ENCODE data around the gene FANK1.

The FANK1 gene, protein sequence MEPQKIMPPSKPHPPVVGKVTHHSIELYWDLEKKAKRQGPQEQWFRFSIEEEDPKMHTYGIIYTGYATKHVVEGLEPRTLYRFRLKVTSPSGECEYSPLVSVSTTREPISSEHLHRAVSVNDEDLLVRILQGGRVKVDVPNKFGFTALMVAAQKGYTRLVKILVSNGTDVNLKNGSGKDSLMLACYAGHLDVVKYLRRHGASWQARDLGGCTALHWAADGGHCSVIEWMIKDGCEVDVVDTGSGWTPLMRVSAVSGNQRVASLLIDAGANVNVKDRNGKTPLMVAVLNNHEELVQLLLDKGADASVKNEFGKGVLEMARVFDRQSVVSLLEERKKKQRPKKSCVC

DNA sequence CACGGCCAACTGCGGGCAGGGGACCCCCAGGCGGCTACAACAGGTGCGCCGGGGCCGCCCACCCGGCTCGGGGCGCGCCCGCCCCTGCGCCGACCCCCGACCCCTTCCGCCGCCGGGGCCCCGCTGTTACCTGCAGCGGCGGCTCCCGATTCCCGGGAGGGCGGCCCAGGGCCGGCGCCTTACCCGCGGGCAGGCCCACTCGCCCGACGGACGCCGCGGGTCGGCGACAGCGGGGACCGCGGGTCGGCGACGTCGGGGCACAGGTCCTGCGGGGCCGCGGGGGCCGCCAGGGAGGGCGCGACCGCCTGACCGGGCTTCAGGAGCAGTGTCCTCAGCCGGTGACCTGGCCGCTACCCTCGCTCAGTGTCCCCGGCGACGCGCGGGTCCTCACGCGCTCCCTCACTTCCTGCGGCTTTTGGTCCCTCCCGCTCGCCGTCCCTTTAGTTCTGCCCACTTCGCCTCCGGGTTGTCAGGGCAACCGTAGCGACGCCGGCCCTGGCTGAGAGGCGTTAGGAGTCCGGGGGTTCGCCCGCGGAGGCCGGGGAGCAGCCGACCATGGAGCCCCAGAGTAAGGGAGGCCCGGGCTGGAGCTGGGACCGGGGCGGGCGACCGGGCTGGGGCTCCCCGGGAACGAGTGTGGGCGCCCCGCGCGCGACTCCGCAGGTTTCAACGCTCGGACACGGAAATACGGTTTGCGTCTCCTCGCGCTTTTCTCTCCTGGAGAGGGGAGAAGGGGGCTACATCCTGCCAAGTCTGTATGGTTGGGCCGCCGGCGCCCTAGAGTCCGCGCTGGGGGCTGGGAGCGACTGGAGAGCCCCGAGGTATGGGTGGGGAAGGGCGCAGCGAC lies at the start of gene FANK1:
Gene FANK1 (plus strand): TSS at position 477 of the 847 bp plus-strand sequence. CDS start 79 bp downstream, at position 556.
- peak; percentile 57 for DNase-seq (ENCODE audit: low read depth)

DNA sequence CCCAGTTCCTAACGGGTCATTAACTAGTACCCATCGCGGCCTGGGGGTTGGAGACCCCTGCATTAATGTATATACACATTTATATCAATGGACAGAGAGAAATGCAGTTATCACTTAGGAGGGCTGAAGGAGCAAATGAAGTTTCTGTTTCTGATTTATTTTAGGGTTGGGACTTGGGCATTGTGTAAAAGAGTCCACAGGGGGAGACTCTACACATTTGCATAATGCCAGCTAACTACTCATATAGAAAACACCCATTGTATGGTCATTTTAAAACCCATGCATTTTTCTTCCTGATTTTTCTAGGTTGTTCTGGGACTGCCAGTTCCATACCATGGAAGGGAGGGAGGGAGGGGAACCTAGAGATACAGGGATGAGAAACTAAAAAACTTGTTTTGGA lies 49.5 kb upstream of the FANK1 start:
- no peak for DNase-seq (ENCODE audit: low read depth)

DNA sequence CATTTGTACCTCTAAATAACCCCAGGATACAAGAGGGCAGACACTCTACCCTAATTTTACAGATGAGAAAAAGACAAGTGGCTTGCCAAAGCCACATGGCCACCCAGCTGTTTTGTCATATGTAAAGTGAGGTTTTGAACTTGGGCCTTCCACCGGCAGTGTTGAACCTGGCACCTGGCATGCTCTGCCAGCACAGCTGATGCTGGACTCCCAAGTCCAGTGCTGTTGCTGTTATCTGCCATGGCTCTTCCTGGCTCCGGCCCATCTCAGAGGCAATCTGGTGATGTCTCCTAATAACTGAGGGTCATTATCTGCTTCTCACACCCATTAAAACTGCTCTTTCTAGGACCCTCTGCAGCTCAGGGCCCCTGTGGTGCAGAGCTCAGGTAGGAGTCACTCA lies 48.0 kb upstream of the FANK1 start:
- DNase-seq (ENCODE audit: low read depth) = no peak

DNA sequence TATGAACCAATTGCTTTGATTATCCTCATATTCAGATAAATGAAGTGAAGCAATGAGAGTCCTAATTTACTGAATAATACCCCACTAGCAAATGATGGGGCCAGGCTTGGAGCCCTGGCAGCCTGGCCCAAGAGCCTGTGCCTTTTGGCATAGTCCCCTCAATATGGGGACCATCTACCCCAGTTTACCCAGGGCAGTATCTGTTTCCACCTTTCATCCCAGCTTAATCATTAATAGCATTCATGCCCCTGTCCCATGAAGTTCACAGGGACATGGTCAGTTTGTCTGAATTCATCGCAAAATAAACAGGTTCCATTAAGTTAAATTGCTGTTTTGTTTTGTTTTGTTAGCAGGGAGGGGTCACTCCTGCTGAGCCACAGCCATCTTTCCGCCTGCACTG lies 47.5 kb upstream of the FANK1 start:
- DNase-seq (ENCODE audit: low read depth) = no peak

DNA sequence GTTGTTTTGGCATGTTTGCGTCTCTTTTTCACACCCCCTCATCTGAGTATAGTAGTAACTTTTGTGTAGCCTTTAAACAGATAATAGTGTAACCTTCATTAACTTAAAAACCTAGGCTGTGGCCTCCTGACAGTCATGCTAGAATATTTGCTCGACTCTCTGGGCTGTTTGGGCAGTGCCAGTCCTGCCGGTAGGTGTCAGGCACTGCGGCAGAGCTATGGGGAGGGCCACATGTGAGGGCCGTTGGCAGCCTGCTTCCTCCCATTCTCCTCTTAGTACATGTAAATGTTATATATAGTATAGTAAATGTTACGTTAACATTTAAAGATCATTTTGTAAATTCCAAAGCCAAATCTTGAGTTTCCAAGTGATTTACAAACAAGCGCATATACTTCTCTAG lies 46.9 kb upstream of the FANK1 start:
- no peak for DNase-seq (ENCODE audit: low read depth)

DNA sequence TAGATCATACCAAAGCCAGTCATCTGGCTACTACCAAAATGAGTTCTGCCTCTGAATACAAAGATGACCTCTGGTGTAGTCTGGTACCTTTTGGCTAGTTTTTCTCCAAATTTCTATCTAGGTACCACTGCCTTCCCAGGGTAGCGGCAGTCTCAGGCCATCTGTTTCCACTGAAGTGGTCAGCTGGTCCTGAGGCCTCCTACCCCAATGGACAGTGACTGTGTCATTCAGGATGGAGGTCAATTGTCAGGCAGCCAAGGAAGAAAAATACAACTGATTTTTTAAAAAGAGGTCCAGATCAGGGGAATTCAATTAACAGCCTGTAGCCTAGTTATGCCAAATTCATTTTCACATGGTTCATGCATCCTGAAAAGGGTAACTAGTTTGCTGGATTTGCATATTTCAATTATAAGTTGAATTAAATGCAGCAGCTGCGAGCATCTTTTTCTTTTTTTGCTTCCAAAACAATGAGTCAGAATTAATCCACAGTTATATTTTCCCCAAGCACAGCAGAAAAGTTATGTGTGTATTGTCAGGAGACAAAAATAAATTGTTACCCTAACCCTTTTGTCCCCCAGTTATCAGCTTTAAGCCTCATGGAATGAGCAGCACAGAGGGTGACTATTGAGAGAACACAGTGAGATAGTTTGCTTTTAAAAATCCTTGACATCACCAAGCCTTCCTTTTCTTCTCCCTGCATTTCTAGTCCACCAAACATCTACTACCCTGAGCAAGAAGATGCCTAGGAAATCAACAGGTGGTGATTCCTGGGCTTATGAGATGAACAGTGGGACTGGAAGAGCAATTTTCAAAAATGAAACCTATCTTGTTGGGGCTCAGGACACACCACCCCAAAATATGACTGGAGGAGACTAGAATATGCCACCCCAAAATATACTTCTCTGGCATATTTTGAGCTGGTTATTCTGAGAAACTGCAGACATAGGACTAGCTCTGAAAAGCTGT lies 45.3 kb upstream of the FANK1 start:
- no peak for DNase-seq (ENCODE audit: low read depth)

DNA sequence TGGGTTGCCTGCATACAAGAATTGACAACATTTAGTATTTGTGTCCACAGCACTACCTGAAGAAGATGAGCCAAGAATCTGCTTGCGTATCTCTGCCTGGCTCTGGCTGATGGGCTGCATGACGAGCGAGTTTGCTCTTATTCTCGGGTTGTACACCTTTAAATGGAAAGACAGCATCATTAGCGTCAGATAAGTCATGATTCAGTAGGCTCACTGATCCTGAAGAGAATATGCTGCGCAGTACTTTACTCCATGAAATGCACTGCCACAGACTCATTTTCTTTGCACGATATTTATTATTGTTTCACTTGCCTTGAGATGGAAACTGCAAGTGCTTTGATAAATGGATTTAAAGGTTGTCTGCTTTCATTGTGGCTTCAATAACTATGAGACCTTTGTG lies 43.9 kb upstream of the FANK1 start:
- DNase-seq (ENCODE audit: low read depth) = no peak

DNA sequence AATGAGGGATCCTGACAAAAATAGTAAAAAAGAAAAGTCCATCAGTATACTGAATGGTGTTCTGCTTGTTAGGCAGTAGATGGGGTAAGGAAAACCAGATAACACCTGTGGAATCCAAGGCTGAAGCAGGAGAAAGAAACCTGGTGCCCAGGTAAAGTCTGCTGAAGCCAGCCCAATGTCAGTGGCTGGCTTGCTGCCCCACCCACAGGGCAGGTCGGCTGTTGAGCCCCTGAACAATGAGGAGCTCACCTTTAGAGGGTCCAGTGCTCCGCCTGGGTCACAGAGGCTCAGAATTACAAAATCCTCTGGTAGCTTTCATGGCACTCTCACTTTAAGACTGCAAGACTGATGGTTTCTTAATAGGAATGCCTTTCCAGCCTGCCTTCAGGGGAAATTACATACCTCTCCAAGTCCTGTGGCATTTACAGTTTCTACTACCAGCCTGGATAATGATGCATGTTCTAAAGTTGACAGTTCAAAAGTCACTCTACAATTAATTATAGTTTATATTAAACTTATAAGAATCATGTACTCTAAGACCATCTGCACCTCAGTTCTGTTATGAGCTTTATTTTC lies 39.1 kb upstream of the FANK1 start:
- no peak for DNase-seq (ENCODE audit: low read depth)

DNA sequence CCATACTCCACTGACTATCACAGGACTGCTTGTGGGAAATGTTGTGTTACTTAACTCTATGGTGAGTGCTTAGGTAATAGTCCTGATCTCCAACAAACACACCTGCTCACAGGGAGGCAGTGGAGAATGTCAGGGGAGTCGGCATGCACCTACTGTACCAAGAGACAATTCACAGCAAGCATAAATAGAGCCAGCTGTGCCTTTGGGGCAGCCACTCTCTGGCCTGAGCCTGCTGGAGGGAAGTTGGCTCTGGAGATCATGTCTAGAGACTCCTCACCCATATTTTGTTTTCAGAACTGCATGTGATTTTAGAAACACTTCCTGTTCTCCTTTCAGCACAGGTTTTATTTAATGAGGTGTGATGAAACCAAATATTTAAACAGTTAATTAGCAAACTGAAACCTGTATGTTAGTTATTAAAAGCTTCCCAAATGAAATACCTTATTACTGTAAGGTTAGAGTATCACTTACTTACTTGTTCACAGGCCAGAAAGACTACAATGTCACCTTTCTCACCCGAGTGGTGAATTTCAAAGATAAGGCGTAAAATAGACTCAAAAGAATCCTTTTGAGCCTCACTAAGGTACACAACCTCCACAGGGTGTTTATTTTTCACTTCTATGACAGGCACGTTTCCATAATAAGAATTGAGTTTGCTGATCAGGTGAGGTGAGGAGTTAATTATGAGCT lies 37.1 kb upstream of the FANK1 start:
- DNase-seq (ENCODE audit: low read depth) = no peak

DNA sequence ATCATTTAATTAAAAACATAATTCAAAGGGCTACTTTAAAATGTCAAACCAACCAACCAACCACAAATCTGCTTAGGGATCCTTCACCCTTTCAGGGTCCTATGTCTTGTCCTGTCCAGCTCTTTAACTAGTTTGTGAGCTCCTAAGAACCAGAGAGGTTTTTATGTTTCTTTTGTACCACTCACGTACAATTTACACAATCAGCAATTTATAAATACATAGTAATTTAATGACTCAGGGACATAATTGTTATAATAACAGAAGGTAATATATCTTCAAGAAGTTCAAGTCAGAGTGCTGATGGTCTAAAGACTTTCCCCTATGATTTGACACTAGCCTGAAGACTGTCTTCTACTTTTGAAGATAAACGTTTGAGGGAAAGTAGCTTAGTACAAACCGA lies 31.2 kb upstream of the FANK1 start:
- no peak for DNase-seq (ENCODE audit: low read depth)

DNA sequence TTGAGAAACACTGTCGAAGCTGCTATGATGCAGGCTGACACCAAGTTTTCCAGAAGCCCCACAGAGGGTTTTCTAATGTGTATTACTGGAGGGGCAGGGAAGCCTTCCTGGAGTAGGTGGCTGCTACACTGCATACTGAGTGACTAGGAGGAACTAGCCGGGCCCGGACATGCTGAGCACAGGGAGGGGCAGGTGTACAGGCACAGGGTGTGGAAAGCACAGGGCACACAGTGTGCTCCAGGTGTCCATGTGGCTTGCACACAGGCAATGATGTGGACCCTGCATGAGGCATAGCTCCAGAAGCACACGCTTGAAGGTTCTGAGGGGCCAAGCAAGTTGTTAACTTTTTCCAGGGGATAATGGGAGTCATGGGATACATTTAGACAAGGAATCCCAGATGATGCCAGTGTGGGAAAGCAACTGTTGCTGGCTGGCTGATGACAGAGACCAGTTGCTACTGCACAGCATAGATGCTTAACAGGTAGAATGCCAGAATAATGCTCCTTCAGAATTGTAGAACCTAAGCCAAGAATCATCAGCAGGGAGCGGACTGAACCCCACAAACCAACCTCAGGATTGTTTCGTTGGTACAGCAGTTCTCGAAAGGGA lies 29.8 kb upstream of the FANK1 start:
- no peak for DNase-seq (ENCODE audit: low read depth)

DNA sequence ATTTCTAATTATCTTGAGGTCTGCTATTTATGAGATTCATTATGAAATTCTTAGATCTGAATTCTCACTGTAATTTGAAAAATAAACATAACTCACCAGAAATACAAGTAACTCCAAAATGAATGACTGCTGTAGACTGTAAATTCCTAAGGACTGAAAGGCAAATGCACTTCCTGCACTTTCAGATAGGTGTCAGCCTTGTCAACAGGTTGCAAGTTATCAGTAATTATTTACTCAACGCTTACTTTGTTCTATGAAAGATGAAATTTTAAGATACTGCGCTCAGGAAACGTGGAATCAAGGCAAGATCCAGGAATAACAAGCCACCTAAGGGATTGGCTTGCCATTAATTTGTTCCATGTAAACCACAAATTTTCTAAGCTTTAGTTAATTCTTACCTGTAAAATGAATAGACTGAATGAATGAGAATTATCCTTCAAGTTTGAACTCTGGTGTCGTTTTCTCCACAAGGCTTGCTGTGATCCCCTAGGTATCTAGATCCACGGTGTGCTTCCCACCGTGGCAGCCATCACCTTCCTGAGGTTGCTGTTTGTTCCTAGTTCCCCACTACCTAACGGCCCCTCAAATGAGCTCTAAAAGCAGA lies 27.9 kb upstream of the FANK1 start:
- no peak for DNase-seq (ENCODE audit: low read depth)

DNA sequence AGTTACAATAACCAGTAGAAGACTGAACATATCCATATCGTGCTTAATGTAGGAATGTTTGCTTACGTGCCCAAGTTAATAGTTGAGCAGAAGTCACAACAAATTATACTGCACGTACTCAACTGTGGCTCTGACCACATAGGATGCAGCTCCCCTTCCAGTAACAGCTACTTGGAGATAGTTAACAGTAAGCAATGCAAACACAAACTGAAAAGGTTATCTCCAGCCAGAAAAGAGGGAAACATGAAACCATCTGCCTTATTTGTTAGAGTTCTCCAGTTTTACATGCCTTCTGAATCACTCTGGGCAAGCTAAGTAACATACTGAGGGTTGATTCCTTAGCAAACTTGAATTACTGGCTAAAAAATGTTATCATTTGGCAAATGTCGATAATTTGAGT lies 25.0 kb upstream of the FANK1 start:
- DNase-seq (ENCODE audit: low read depth) = no peak

DNA sequence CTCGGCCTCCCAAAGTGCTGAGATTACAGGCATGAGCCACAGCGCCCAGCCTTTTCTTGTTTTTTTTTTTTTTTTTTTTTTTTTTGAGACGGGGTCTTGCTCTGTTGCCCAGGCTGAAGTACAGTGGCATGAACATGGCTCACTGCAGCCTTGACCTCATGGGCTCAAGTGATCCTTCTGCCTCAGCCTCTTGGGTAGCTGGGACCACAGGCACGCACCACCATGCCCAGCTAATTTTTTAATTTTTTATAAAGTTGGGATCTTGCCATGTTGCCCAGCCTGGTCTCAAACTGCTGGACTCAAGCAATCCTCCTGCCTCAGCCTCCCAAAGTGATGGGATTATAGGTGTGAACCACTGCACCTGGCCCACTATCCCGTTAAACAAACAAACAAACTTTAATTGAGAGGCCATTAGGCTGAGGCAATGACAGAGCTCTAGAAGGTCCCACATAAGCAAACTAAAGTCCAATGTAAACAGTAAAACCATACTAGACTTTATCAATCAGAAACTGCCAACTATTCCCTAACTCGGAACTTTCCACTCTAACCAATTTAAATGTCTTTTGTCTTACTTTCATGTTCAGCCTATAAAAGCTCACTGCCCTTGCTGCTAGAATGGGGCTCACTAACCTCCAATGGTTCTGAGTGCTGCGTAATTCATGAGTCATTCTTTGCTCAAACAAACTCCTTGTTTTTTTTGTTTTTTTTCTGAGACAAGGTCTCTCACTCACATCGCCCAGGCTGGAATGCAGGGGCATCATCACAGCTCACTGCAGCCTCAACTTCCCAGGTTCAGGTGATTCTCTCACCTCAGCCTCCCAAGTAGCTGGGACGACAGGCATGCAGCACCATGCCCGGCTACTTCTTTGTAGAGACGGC lies 17.2 kb upstream of the FANK1 start:
- DNase-seq (ENCODE audit: low read depth) = no peak

DNA sequence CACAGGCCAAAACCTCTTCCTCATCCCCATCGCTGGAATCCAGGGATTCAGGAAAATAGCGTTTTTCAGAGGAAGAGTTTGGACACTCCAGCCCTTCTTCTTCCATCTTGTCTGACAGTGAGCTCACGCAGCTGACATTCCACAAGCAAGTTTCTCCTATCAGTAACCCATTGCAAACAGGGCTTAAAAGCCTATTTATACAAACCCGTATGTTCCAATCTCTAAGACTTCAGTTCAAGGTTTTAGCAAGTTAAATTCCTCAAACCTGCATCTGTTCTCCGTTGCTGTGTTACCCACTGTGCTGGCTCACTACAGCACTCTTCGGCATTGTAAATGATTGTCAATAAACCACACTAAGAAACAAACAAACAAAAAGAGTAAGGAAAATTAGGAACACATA lies 15.6 kb upstream of the FANK1 start:
- DNase-seq (ENCODE audit: low read depth) = no peak

DNA sequence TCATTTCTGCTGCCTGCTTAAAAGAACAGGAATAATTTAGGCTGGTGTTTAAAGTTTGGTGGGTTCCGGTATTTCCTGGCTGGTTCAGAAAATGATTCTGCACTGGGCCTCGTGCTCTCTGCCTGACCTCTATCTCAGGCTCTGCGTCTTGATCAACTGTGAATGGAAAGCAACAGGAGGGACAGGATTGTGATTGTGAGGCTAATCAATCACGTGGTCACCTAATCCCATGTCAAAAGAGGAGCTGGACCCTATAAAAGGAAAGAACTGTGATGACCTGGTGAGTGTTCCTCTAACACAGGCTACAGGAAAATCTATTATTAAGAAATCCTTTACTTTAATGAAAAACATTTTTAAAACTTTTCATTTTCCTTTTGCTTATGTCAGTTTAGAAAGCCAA lies 15.2 kb upstream of the FANK1 start, which contains the start of gene DHX32:
Gene DHX32 (minus strand): TSS at position 101 of the 400 bp plus-strand sequence. CDS start 468 bp downstream, outside the sequence.
- no peak for DNase-seq (ENCODE audit: low read depth)

DNA sequence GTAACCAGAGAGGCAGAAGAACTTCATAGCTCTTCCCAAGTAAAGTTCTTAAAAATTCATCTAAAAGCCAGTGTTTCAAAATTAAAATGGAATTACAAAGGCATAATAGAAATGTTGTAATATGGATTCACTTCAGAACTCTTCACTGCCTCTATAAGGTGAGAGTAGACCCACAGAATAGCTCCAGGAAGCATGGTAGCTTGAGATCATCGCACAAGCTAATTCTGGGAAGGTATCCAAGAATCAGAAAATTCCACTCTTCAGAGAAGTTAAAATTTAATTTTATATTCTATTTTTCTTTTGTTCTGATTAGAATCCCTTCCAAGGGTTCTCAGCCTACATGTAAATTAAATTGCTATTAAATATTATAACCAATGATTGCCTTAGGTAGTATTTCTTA lies 13.8 kb upstream of the FANK1 start:
- DNase-seq (ENCODE audit: low read depth) = no peak

DNA sequence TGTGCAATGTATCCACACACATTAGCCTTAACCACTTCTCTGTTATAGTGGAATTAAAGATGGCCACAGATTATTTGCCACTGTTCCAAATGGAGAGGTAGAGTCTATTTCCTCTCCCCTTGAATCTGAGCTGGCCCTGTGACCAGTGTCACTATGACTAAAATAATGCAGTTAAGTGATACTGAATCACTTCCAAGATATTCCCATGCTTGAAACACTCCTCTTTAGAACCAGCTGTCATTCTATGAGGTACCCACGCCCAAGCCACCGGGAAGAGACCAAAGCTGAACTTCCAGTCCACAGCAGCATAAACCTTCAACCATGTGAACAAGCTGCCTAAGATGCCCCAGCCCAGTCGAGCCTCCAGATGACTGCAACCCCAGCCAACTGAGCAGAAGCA lies 13.2 kb upstream of the FANK1 start:
- DNase-seq (ENCODE audit: low read depth) = no peak

DNA sequence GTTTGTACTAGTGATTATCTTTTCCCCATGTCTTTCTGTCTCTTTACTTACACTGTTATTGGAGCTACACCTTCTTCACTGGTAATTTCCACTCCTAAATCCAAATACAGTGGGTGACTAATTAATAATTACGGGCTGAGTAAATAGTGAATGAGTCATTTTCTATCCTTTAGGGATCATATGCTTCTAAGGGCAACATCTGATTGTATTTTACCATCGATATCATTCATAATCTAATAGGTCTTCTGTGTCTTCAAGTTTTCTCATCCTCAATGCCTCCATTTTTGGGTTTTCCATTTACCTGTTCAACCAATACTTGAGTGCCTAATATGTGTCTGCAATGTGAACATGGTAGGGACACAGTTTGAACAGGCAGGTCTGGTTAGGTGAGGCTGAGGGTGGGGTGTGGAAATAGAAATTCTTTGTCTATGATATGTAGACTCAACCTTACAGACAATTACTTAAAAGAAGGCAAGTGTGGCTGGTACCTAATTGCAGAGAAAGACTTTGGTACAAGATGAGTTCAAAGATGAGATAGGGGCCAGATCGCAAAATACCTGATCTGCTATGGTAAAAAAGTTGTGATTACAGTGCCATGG lies 9.4 kb upstream of the FANK1 start:
- no peak for DNase-seq (ENCODE audit: low read depth)

All from stimulated activated CD8-positive, alpha-beta memory T cell treated with anti-CD3 and anti-CD28 coated beads, Interleukin-15, amount 100 ng/mL, for 1 hour (primary cell).